ENCODE data around the gene RPL21. TPM values are rescaled to one million over a fixed set of nuclear protein-coding genes. Genes with fewer than 3 reads are reported as not detected.

RPL21 gene
- total RNA-seq, 1 experiment from 2014 or later = 552 TPM

DNA sequence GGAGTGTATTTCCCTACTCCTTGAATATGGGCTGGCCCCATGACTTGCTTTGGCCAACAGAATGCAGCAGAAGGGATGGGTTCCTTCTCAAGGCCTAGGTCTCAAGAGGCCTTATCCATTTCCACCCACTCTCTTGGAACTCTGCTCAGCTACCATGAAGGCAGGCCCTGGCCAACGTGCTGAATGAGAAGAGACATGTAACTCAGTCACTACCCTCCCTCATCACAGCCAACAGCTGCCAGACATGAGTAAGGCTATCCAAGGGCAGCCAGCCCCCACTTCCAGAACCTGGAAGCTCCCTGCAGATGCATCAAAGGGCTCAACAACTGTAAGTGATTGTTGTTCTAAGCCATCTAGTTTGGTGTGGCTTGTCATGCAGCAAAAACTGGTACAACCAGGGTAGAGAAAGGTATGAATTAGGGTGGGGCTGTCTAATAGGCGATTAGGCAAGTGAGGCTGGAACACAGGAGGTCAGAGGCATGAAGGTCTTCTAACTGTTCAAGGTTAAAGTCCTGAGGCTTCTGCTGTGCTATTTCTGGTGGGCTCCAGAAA is 17.8 kb downstream of the RPL21 start:
- H3K79me2 ChIP-seq (ENCODE audit: low read length) = peaks cover 8% of the 10 kb centered on the region
- H2AFZ ChIP-seq (ENCODE audit: low read length) = no peak overlapping the region
- H4K20me1 ChIP-seq (ENCODE audit: low read length) = peaks cover 9% of the 10 kb centered on the region
- H3K27me3 ChIP-seq (ENCODE audit: low read length) = no peaks in the 10 kb centered on the region
- H3K27ac ChIP-seq (ENCODE audit: low read length) = no peak overlapping the region
- H3K9ac ChIP-seq (ENCODE audit: low read length) = no peak overlapping the region
- no peak for ATAC-seq
- H3K4me3 ChIP-seq (ENCODE audit: low read length) = no peak overlapping the region
- TF ChIP-seq CTCF (conservative IDR thresholded peaks at IDR 0.05; ENCODE audit: low read depth, low read length) = no peak
- no peak for TF ChIP-seq EZH2 (IDR thresholded peaks at IDR 0.05; ENCODE audit: low read length, unreplicated experiment)
- TF ChIP-seq EZH2phosphoT487 (IDR thresholded peaks at IDR 0.05; ENCODE audit: borderline replicate concordance, low read length) = no peak
- no peak for DNase-seq
- no peaks in the 10 kb centered on the region for H3F3A ChIP-seq (ENCODE audit: low read length, unreplicated experiment)
- intact Hi-C loops (cut with micrococcal nuclease) = no loop called here
- H3K4me2 ChIP-seq (ENCODE audit: low read length) = no peak overlapping the region
- ChIA-PET POLR2A (ENCODE audit: unreplicated experiment) (no interaction called here), CTCF (no interaction called here)
- no peaks in the 10 kb centered on the region for H3K9me3 ChIP-seq (ENCODE audit: low read length)
- H3K4me1 ChIP-seq (ENCODE audit: insufficient read depth, low read length) = peaks cover 18% of the 10 kb centered on the region
- no peaks in the 10 kb centered on the region for H3K36me3 ChIP-seq (ENCODE audit: low read depth, low read length)
- no TSS peak for BruUV-seq (replicated peaks)
- no peaks in the 10 kb centered on the region for H3K9me2 ChIP-seq (replicated peaks; ENCODE audit: low read length)

GRCh38 chr13:27270594-27271520 is 19.5 kb downstream of the RPL21 start, which contains the start of gene RASL11A:
Gene RASL11A (plus strand): TSS chr13:27270830. CDS start chr13:27270945, 115 bp downstream.
- BruUV-seq (replicated peaks) = no TSS peak
- Histone ChIP-seq H3K79me2 (ENCODE audit: low read length) (peaks cover 8% of the 10 kb centered on the region), H3K4me2 (ENCODE audit: low read length) (peak within 1 kb of the TSS; percentile 99), H3K27ac (ENCODE audit: low read length) (peak within 1 kb of the TSS; percentile 26), H3K9me2 (replicated peaks; ENCODE audit: low read length) (no peaks in the 10 kb centered on the region), H3K4me3 (ENCODE audit: low read length) (peak within 1 kb of the TSS; percentile 99), H3K27me3 (ENCODE audit: low read length) (no peaks in the 10 kb centered on the region), H3K4me1 (ENCODE audit: insufficient read depth, low read length) (peaks cover 18% of the 10 kb centered on the region), H4K20me1 (ENCODE audit: low read length) (peaks cover 9% of the 10 kb centered on the region), H3K36me3 (ENCODE audit: low read depth, low read length) (no peaks in the 10 kb centered on the region), H3K9ac (ENCODE audit: low read length) (peak within 1 kb of the TSS; percentile 78), H2AFZ (ENCODE audit: low read length) (peak within 1 kb of the TSS; percentile 81), H3K9me3 (ENCODE audit: low read length) (no peaks in the 10 kb centered on the region), H3F3A (ENCODE audit: low read length, unreplicated experiment) (no peaks in the 10 kb centered on the region)
- DNase-seq (peak; percentile 87), ATAC-seq (peak; percentile 87)
- intact Hi-C loops (cut with micrococcal nuclease) = loop anchor here (2.0 to 5.0 kb wide), 3 partner anchors 86 to 229 kb away; no protein-coding TSS in a partner anchor
- ChIA-PET POLR2A (ENCODE audit: unreplicated experiment) (interaction anchor here (0.6 to 0.7 kb wide), 3 partner anchors 38 to 286 kb away, joined by 3 read pairs; no protein-coding TSS in a partner anchor), CTCF (interaction anchor here (0.5 kb wide), 1 partner anchor 157 kb away, joined by 3 read pairs; no protein-coding TSS in a partner anchor)
- TF ChIP-seq EZH2phosphoT487 (IDR thresholded peaks at IDR 0.05; ENCODE audit: borderline replicate concordance, low read length) (no peak), CTCF (conservative IDR thresholded peaks at IDR 0.05; ENCODE audit: low read depth, low read length) (peak; percentile 82), EZH2 (IDR thresholded peaks at IDR 0.05; ENCODE audit: low read length, unreplicated experiment) (no peak)
